Measurements from ENCODE around the gene SIN3B. TPM values are rescaled to one million over a fixed set of nuclear protein-coding genes. Genes with fewer than 3 reads are reported as not detected.
A peak's percentile ranks its signal among the peaks of the same experiment; 100 is the strongest.

The SIN3B gene
- total RNA-seq, 1 experiment from 2014 or later = 14.5 TPM

DNA sequence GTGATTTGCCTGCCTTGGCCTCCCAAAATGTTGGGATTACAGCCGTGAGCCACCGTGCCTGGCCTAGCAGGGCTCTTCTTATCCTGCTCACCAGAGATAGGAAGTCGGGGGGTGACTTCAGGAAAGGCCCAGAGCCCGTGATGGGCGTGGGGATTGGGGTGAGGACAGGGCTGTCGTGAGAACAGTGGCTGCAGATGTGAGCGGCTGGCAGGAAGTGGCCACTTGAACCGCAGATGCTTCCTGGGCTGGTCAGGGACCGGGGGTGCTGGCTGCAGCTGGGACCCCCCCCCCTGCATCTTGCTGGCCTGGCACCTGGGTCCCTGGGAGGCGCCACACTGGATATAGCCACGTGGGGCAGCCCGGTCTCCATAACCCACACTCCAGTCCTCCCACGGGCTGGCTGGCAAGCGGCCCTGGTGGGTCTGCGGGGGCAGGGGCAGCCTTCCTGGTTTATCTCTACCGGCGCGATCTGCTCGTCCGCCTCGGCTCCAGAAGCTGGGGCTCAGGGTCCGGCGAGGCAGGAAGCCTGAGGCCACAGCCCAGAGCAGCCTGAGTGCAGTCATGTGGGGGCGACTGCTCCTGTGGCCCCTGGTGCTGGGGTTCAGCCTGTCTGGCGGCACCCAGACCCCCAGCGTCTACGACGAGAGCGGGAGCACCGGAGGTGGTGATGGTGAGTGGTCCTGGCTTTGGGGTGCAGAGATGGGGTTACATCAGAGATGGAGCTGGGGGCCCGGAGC, 59.6 kb downstream of the SIN3B start, which contains the start of gene F2RL3:
TSS of gene F2RL3 (plus strand) at position 371 of the 737 bp plus-strand sequence. CDS start at position 562, 191 bp downstream.
- peak; percentile 26 for DNase-seq (ENCODE audit: low read depth)

DNA sequence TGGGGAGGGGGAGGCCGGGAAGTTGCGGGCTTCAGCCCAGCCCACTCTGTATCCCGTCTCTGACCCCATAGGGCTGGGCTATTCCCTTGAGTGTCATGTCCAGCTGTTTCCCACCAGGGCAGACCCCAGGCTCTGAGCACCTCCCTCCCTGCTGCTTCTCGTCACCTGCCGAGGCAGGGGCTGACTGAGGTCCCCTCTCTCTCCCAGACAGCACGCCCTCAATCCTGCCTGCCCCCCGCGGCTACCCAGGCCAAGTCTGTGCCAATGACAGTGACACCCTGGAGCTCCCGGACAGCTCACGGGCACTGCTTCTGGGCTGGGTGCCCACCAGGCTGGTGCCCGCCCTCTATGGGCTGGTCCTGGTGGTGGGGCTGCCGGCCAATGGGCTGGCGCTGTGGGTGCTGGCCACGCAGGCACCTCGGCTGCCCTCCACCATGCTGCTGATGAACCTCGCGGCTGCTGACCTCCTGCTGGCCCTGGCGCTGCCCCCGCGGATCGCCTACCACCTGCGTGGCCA, 60.2 kb downstream of the SIN3B start:
- DNase-seq (ENCODE audit: low read depth) = no peak

DNA sequence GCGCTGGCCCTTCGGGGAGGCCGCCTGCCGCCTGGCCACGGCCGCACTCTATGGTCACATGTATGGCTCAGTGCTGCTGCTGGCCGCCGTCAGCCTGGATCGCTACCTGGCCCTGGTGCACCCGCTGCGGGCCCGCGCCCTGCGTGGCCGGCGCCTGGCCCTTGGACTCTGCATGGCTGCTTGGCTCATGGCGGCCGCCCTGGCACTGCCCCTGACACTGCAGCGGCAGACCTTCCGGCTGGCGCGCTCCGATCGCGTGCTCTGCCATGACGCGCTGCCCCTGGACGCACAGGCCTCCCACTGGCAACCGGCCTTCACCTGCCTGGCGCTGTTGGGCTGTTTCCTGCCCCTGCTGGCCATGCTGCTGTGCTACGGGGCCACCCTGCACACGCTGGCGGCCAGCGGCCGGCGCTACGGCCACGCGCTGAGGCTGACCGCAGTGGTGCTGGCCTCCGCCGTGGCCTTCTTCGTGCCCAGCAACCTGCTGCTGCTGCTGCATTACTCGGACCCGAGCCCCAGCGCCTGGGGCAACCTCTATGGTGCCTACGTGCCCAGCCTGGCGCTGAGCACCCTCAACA, 60.8 kb downstream of the SIN3B start:
- no peak for DNase-seq (ENCODE audit: low read depth)

DNA sequence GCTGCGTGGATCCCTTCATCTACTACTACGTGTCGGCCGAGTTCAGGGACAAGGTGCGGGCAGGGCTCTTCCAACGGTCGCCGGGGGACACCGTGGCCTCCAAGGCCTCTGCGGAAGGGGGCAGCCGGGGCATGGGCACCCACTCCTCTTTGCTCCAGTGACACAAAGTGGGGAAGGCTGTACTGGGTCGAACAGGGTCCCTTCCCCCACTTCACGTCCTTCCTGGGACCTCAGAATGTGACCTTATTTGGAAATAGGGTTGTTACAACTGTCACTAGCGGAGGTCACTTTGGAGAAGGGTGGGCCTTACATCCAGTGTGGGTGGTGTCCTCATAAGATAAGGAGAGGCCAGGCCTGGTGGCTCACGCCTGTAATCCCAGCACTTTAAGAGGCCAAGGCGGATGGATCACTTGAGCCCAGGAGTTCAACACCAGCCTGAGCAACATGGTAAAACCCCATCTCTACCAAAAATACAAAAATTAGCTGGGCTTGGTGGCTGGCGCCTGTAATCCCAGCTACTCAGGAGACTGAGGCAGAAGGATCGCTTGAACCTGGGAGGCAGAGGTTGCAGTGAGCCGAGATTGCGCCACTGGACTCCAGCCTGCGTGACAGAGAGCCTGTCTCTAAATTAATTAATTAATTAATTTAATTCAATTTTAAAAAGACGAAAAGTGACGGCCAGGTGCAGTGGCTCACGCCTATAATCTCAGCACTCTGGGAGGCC, 61.4 kb downstream of the SIN3B start:
- DNase-seq (ENCODE audit: low read depth) = no peak

DNA sequence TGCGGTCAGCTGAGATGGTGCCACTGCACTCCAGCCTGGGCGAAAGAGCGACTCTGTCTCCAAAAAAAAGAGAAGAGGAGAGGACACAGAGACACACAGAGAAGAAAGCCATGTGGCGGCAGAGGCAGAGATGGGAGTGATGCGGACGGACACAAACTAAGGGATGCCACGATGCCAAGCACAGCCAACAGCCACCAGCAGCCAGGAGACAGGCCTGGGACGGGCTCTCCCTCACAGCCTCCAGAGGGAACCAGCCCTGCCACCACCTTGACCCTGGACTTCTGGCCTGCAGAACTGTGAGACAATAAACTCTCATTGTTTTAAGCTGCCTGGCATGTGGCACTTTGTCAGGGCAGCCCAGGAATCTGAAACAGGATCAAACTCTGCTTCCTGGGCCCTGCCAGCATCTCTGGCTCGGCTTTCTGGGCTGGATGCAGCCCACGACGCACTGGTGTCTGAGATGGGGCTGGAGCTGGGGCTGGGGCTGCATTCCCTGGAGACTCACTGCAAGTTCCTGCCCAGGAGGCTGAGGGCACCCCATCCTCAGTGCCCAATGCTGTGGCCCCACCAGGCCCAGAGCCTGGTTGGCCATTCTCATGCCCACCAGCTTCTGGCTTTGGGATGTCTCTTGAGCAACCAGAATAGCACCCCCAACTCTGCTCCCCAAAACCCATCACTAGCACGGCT, 62.6 kb downstream of the SIN3B start:
- no peak for DNase-seq (ENCODE audit: low read depth)

DNA sequence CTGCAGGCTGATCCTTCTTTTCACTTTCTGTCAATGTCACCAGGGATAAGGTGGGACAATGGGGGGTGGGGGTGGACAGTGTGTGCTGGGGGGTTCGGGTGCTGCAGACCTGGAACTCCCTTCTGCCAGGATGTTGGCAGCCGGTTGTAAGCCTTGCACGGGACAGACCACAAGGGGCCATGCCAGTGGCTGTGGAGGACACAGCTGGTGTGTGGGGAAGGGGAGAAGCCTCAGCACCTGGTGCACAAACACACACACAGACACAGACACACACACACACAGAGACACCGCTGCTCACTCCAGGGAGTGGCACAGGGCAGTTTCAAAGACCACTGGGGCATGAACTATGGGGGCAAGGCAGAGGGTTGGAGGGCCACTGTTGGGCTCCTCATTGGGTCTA, 63.2 kb downstream of the SIN3B start:
- DNase-seq (ENCODE audit: low read depth) = no peak

DNA sequence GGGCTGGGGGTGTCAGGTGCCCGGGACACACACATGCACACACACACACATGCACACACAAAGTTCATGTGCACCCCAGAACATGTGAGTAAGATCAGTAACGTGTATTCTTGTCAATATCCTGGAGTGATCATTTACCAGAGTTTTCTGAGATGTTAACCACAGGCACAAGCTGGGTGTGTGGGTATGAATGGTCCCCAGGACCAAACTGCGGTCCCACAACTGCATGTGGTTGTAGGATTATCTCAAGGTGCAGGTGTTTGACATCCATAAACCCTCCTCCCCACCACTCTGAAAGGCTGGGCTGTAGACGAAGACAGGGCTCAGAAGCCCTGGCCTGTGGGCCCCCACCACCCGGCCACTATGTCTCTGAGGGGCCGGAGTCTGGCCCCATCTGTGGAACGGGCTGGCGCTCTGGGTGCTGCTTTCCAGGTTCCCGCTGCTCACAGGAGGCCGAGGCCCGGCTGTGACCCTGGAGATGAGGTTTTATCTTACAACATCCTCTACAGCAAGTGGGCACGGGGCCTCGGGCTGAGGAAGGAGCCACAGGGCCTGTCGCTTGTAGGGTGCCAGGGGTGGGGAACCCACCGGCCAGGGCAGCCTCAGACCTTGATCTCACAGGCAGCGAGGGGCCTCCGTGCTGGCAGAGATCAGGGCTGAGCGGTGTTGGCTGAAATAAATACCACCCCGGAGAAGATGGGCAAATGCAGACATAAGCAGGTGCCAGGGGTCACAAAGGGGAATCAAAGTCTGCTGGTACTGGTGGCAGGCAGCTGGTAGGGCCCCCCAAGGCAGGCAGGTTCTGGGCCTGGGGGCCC, 63.9 kb downstream of the SIN3B start:
- no peak for DNase-seq (ENCODE audit: low read depth)

DNA sequence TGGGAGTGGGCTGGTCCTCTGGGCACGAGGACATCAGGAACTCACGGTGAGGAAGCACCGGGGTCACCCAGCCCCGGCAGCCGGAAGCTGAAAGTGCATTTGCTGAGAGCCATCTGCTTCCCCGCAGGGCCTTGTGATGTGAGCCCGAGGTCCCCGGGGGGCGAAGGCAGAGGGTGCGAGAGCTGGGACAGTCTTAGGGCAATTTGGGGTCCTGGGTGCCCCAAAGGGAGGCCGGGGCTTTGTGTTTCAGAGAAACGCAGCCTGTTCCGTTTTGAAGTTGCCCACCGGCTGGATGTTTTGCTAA, 64.4 kb downstream of the SIN3B start:
- no peak for DNase-seq (ENCODE audit: low read depth)

DNA sequence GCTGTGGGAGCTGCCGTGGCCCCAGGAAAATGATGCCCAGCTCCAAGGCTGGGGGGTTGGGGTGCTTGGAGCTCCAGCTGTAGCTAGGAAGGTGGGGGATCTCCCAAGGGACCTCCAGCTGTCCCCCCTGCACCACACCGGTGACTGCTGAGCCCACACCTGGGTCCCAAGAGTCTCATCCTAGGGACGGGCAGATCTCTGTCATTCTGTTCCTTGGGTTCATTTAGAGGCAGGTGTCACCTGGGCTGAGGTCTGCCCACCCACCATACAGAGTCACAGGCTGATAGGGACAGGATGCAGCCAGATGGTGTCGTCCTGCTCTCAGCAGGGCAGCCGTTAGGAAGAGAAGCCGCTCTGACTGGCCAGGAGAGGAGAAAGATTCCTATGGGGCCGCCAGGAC, 64.9 kb downstream of the SIN3B start:
- DNase-seq (ENCODE audit: low read depth) = no peak

DNA sequence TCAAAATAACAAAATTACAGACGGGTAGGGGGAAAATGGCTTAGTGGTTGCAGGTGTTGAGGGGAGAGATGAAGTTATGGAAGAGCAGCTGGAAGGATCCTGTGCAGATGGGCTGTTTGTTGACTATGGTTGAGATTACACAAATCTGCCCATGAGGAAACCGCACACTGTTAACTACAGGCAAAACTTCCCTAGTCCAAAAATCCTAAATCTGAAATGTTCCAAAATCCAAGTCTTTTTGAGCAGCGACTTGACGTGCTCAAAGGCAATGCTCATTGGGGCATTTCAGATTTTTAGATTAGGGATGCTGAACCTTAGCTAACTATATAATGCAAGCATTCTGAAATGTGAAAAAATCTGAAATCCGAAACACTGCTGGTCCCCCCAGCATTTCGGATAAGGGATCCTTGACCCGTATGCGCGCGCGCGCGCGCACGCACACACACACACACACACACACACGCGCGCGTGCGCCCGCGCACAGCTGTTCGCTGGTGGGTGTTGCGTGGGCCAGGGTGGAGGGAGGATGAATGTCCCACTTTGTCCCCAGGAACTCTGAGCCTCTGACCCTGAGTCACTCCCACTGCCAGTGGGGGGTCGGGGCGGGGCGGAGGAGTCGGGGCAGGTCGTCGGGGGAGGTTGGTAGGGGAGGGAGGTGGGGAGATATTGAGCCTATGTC, 66.4 kb downstream of the SIN3B start:
- no peak for DNase-seq (ENCODE audit: low read depth)

DNA sequence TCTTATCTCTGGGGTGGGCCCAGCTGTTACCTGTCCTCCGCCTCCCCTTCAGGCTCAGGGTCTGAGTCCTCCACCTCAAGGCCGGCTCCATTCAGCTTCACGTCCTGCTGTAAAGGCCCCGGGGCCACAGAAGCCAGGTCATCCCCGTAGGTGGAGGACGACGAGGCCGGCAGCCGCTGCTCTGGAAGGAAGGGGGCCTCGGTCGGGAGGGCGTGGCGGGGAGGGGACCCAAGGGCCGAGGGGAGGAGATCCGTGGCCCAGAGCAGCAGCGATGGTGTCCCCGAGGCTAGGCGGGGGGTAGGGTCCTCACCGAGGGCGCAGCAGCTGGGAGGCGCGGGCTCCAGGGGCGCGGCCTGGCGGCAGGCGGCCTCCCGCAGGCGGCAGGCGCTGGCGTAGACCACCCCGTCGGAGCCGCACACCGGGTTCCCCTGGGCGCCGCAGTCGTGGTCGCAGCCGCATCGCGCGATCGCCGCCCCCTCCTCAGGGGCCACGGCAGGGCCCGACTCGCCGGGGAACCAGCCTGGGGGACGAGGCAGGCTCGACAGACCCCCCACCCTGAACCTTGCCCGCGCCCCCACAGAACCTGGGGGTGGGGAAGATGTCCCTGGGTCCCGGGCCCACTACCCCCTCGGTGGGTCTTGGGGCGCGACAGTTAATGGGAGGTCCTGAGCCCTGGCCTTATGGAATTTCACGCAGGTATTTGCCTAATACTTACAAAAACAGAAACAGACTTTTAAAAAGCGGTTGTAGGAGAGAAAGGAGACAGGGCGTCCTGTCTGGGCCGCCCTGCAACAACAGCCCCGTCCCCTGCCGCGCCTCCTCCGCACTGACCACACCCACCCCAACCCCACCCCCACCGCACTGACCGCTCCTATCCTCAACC, 67.2 kb downstream of the SIN3B start:
- no peak for DNase-seq (ENCODE audit: low read depth)

DNA sequence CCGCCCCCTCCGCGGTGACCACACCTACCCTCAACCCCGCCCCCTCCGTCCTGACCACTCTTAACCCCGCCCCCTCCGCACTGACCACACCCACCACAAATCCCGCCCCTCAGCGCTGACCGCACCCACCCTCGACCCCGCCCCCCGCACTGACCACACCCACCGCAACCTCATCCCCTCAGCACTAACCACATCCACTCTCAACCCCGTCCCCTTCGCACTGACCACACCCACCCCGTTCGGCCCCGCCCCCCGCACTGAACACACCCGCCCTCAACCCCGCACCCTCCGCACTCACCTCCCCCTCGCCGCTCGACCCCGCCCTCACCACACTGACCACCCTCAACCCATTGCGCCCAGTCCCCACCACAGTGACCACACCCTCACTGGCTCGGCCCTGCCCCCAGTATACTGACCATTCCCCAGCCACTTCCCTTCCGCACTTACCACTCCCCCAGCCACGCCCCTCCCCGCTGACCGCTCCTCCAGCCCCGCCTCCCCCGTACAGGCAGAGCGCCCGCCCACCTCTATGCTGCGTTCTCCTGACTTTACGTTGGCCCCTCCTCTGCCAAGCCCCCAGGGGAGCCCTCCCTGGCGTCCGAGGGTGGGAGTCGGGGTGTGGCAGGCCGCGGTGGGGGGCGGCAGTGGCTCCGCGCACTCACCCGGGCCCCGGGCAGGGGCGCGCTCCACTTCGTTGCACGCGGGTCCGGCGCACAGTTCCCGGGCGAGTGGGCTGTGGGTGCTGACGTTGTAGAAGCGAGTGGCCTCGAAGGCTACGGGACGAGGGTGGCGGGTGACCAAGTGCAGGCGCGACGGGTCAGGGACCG, 68.0 kb downstream of the SIN3B start:
- DNase-seq (ENCODE audit: low read depth) = no peak

DNA sequence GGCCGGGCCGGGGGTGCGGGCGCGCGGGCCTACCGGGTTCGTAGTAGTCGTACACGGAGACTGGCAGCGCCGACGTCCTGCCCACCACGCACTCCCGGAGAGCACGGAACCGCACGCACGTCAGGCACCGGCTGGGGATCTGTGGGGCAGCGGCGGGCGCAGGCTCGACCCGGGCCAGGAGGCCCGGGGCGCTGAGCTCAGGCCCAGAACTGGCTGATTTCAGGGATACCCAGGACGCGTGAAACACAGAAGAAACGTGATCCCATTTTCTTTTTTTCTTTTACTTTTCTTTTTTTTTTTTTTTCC, 68.6 kb downstream of the SIN3B start:
- DNase-seq (ENCODE audit: low read depth) = no peak

DNA sequence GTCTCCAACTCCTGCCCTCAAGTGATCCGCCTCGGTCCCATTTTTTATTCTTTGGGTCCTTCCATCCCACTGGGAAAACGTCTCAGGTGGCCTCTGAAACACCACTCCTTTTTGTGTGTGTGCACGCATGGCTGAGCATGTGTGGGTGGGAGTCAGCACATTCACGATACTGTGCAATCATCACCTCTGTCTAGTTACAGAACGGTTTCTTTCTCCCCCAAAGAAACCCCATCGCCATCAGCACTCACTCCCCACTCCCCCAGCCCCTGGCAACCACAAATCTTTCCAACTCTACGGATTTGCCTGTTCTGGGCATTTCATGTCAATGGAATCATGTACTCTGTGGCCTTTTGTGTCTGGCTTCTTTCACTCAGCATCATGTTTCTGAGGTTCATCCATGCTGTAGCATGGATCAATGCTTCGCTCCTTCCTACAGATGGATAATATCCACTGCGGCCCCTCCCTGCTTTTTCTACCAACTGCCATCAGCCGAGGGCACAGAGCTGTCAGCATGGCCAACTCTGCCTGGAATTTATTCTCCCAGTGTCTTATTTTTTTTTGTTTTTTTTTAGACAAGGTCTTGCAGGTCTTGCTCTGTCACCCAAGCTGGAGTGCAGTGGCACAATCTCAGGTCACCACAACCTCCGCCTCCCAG, 69.3 kb downstream of the SIN3B start:
- DNase-seq (ENCODE audit: low read depth) = no peak

DNA sequence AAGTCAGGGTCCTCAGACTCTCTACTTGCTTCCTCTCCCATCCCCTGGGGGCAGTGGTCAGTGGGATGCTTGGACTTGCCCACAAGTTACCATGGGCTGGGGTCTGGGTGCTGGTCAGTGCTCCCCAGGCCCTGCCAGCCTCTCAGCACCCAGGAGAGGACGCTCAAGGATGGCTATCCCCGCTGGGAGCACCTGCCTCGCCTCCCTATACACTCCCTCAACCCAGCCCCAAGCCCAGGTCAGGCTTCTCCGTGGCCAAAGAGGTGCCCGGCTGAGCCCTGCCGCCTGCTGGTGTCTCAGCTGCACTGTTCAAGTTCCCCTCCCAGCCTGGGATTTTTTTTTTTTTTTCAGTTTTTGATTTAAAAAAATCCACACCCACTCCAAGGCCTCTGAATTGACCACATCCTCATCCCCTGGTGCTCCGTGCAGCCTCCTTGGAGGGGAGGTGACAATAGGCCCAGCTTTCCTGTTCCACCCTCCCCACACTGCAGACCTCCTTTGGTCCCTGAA, 70.4 kb downstream of the SIN3B start:
- peak; percentile 44 for DNase-seq (ENCODE audit: low read depth)

DNA sequence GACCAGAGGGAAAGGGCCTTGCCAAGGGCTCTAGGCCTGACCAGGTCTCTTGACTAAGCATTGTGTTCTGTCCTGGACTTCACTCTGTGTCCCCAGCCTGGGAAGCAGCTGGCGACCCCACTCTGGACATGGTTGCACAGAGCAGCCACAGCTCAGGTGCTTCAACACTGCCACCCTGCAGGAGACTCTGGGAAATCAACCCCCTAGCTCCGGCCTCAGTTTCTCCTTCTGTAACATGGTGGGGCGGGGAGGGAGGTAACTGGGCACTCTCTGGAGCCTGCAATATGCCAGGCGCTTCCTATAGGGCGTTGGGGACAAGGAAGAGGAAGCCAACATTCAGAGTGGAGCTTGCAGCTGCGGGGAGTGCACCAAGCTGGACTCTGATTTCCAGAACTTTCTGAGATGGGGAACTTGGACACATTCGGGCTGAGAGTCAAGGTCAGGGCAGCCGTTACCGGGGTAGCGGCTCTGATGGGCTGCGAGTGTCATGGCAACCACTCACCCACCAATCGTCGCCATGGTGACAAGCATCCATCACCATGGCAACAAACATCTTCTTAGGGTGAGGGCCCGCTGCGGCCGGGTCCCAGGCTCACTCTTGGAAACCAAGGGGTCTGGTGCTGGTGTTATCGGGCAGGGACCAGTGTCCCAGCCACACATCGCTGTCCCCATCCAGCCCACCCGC, 72.4 kb downstream of the SIN3B start:
- DNase-seq (ENCODE audit: low read depth) = no peak

DNA sequence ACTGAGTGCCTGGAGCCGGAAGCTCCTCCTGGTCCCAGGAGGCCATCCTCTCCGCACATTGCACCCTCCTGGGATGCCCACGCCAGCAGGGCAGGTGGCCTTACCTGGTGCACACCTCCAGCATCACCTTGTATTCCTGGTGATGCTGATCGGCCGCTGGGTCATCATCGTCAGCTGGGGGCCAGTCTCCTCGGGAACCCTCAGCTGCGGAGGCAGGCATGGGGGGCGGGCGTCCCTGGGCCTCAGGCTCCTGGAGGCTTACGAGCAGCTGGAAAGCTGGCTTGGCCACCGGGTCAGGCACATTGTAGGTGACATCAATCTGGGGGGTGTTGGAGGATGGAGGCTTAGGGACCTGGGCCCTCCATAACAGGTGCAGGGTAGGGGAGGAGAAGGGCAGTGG, 73.3 kb downstream of the SIN3B start:
- DNase-seq (ENCODE audit: low read depth) = no peak

DNA sequence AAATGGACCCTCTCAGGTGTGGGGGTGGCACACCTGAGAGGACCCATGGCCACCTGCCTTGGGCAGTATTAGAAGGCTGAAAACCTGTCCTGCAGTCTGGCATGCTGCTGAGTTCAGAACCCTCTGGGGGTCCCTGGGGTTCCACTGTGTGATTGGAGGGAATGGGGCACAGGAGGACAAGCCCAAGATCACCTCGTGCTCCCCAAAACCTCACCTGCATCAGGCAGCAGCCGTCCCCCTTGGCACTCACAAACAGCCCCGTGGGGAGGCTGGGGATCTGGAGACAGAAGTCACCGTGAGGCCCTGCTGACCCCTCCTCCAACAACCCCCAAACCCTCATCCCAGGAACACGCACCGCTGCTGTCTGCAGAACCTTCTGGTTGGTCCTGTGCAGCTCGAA, 74.1 kb downstream of the SIN3B start:
- DNase-seq (ENCODE audit: low read depth) = no peak
